Vagina (tissue), 2 donors: ENCODE results near the gene TBC1D22A.

Experiments
- CTCF ChIP-seq, 3 experiments: fragments of 450-650 bp in 2 of 3; fragments of 200-600 bp in 1 of 3; sonication (generic) in 1 of 3; IDR thresholded peaks; one replicate each; pipeline ENCODE4 v1.5.1; 2017 to 2019; ENCODE audit warnings: antibody characterized with exemption in 3 of 3, mild to moderate bottlenecking in 2 of 3, moderate library complexity in 2 of 3
- POLR2AphosphoS5 ChIP-seq, 2 donors: sonication (generic); formaldehyde crosslinking; IDR thresholded peaks; one replicate each; pipeline ENCODE4 v1.9.0; 2017; ENCODE audit warnings: antibody characterized with exemption in 2 of 2, mild to moderate bottlenecking in 2 of 2, low read depth in 1 of 2; ENCODE audit not compliant: insufficient read depth in 1 of 2

- no peak for TF ChIP-seq POLR2AphosphoS5 (IDR thresholded peaks at IDR 0.05; ENCODE audit: insufficient read depth in 1 of 2, low read depth in 1 of 2)
- no peak for TF ChIP-seq CTCF (IDR thresholded peaks at IDR 0.05)
Observed at GRCh38 chr22:47206164-47206563, 443.7 kb downstream of the TBC1D22A start.
